ENCODE measurements around the gene RPTOR.

RPTOR gene

DNA sequence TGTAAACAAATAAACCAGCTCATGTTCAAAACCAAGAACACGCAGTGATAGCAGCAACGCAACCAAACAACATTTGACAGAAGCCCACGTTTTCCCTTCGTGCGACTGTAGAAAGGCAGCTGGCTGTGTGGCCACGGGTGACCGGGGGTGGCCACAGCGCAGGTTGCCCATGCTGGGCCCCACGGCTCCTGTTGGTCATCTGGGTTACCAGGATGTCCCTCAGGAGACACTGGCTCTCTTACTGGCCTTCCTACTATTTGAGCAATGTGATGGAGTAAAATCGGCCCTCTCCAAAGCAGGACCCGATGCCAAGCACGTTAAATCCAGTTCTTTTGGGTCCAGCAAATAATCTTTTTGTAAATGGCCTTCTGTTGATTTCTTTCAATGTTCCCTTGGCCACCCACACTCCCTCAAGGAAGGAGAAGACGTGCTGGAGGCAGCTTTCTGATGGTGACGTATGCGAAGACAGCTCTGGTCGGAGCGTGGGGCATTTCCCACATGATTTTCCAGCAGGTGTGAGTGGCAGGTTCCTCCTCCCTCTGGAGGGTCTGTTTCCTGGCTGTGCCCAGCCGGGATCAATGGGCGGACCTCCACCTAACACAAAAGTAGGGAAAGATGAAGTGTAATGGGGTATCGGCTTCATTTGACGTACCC is 303.9 kb downstream of the RPTOR start:
- WGBS (ENCODE audit: insufficient coverage, insufficient read length), result no CpG with 5 or more reads among the region's 21 CpGs
- no peak for DNase-seq (ENCODE audit: low read depth, low spot score)
- Histone ChIP-seq H3K9me3 (ENCODE audit: control insufficient read depth, insufficient read depth, low read length) (no peaks in the 10 kb centered on the region), H3K4me1 (ENCODE audit: control insufficient read depth, insufficient read depth, low read length) (peaks cover 4% of the 10 kb centered on the region; the same call in 1 of the 2 replicates), H3K36me3 (ENCODE audit: control insufficient read depth, insufficient read depth, low read length) (no peaks in the 10 kb centered on the region), H3K27me3 (ENCODE audit: control insufficient read depth, insufficient read depth, low read length) (no peaks in the 10 kb centered on the region), H3K27ac (ENCODE audit: low read length) (no peak overlapping the region), H3K4me3 (ENCODE audit: low read length) (no peak overlapping the region)

DNA sequence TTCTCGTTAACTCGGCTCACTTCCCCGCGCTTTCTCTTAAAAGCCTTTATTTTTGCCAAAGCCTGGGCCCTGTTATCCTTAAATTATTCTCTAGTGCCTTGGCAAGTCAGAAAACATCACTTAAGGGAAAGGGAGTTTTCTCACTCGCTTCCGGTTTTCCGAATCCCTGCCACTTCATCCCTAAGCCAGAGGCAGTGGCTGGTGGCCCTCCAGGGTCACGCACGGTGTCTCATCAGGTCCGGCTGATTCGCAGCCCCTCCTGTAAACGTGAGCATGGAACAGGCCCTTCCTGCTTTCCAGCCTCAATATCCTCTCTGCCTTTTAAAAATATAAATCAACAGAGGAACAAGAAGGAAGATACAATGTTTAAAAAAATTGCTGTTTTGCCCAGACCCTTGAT is 304.5 kb downstream of the RPTOR start:
- Histone ChIP-seq H3K27me3 (ENCODE audit: control insufficient read depth, insufficient read depth, low read length) (no peaks in the 10 kb centered on the region), H3K27ac (ENCODE audit: low read length) (no peak overlapping the region), H3K4me3 (ENCODE audit: low read length) (no peak overlapping the region), H3K4me1 (ENCODE audit: control insufficient read depth, insufficient read depth, low read length) (peaks cover 4% of the 10 kb centered on the region; the same call in 1 of the 2 replicates), H3K9me3 (ENCODE audit: control insufficient read depth, insufficient read depth, low read length) (no peaks in the 10 kb centered on the region), H3K36me3 (ENCODE audit: control insufficient read depth, insufficient read depth, low read length) (no peaks in the 10 kb centered on the region)
- no peak for DNase-seq (ENCODE audit: low read depth, low spot score)
- WGBS (ENCODE audit: insufficient coverage, insufficient read length), result no CpG with 5 or more reads among the region's 12 CpGs

- no CpG with 5 or more reads among the region's 9 CpGs for WGBS (ENCODE audit: insufficient coverage, insufficient read length)
- no peak overlapping the region for H3K27ac ChIP-seq (ENCODE audit: low read length)
- no peak overlapping the region for H3K4me3 ChIP-seq (ENCODE audit: low read length)
Measured at GRCh38 chr17:80850109-80850508, 305.5 kb downstream of the RPTOR start.

GRCh38 chr17:80850817-80851216 is 306.2 kb downstream of the RPTOR start:
- WGBS (ENCODE audit: insufficient coverage, insufficient read length), result no CpG with 5 or more reads among the region's 6 CpGs
- Histone ChIP-seq H3K9me3 (ENCODE audit: control insufficient read depth, insufficient read depth, low read length) (no peaks in the 10 kb centered on the region), H3K36me3 (ENCODE audit: control insufficient read depth, insufficient read depth, low read length) (no peaks in the 10 kb centered on the region), H3K4me1 (ENCODE audit: control insufficient read depth, insufficient read depth, low read length) (0 out of 2 replicates have a peak, but pooled peaks cover 2% of the 10 kb centered on the region), H3K27me3 (ENCODE audit: control insufficient read depth, insufficient read depth, low read length) (no peaks in the 10 kb centered on the region), H3K4me3 (ENCODE audit: low read length) (no peak overlapping the region), H3K27ac (ENCODE audit: low read length) (no peak overlapping the region)
- DNase-seq (ENCODE audit: low read depth, low spot score), result no peak

More at GRCh38 chr17:80850109-80850508, 305.5 kb downstream of the RPTOR start:
- Histone ChIP-seq H3K9me3 (ENCODE audit: control insufficient read depth, insufficient read depth, low read length) (no peaks in the 10 kb centered on the region), H3K27me3 (ENCODE audit: control insufficient read depth, insufficient read depth, low read length) (no peaks in the 10 kb centered on the region), H3K36me3 (ENCODE audit: control insufficient read depth, insufficient read depth, low read length) (no peaks in the 10 kb centered on the region), H3K4me1 (ENCODE audit: control insufficient read depth, insufficient read depth, low read length) (0 out of 2 replicates have a peak, but pooled peaks cover 4% of the 10 kb centered on the region)
- no peak for DNase-seq (ENCODE audit: low read depth, low spot score)

GRCh38 chr17:80851277-80851925 is 306.8 kb downstream of the RPTOR start:
- DNase-seq (ENCODE audit: low read depth, low spot score), result no peak
- no CpG with 5 or more reads among the region's 17 CpGs for WGBS (ENCODE audit: insufficient coverage, insufficient read length)
- Histone ChIP-seq H3K27me3 (ENCODE audit: control insufficient read depth, insufficient read depth, low read length) (no peaks in the 10 kb centered on the region), H3K4me3 (ENCODE audit: low read length) (no peak overlapping the region), H3K4me1 (ENCODE audit: control insufficient read depth, insufficient read depth, low read length) (0 out of 2 replicates have a peak, but pooled peaks cover 2% of the 10 kb centered on the region), H3K9me3 (ENCODE audit: control insufficient read depth, insufficient read depth, low read length) (no peaks in the 10 kb centered on the region), H3K27ac (ENCODE audit: low read length) (no peak overlapping the region), H3K36me3 (ENCODE audit: control insufficient read depth, insufficient read depth, low read length) (no peaks in the 10 kb centered on the region)

- DNase-seq (ENCODE audit: low read depth, low spot score), result no peak
- Histone ChIP-seq H3K36me3 (ENCODE audit: control insufficient read depth, insufficient read depth, low read length) (no peaks in the 10 kb centered on the region), H3K27me3 (ENCODE audit: control insufficient read depth, insufficient read depth, low read length) (no peaks in the 10 kb centered on the region), H3K4me1 (ENCODE audit: control insufficient read depth, insufficient read depth, low read length) (0 out of 2 replicates have a peak, but pooled peaks cover 2% of the 10 kb centered on the region), H3K4me3 (ENCODE audit: low read length) (no peak overlapping the region), H3K27ac (ENCODE audit: low read length) (no peak overlapping the region), H3K9me3 (ENCODE audit: control insufficient read depth, insufficient read depth, low read length) (no peaks in the 10 kb centered on the region)
- no CpG with 5 or more reads among the region's 11 CpGs for WGBS (ENCODE audit: insufficient coverage, insufficient read length)
Measured at GRCh38 chr17:80852476-80853015, 307.9 kb downstream of the RPTOR start.

DNA sequence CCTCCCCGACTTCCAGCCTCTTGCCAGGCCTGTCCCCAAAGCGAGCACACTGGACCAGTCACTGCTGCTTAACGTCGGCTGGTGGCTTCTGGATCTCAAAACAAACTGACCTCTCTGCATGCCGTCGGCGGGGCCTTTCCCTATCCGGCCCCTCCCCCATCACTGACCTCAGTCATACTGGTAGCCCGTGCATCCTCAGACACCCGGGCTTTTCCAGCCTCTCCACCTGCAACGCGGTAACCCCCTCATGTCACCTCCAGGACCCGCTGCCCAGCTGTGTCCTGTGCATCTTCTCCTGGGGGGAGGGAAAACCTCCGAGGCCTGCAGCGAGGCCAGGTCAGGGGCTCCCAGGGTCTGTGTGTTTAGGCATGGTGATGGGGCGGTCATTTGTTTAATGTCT is 308.4 kb downstream of the RPTOR start:
- no peak for DNase-seq (ENCODE audit: low read depth, low spot score)
- no peaks in the 10 kb centered on the region for H3K27me3 ChIP-seq (ENCODE audit: control insufficient read depth, insufficient read depth, low read length)
- H3K27ac ChIP-seq (ENCODE audit: low read length), result no peak overlapping the region
- 0 out of 2 replicates have a peak, but pooled peaks cover 2% of the 10 kb centered on the region for H3K4me1 ChIP-seq (ENCODE audit: control insufficient read depth, insufficient read depth, low read length)
- H3K36me3 ChIP-seq (ENCODE audit: control insufficient read depth, insufficient read depth, low read length), result no peaks in the 10 kb centered on the region; the same call in 1 of the 2 replicates
- no peak overlapping the region for H3K4me3 ChIP-seq (ENCODE audit: low read length)
- WGBS (ENCODE audit: insufficient coverage, insufficient read length), result no CpG with 5 or more reads among the region's 16 CpGs
- H3K9me3 ChIP-seq (ENCODE audit: control insufficient read depth, insufficient read depth, low read length), result no peaks in the 10 kb centered on the region

- Histone ChIP-seq H3K27ac (ENCODE audit: low read length) (no peak overlapping the region), H3K4me3 (ENCODE audit: low read length) (no peak overlapping the region), H3K27me3 (ENCODE audit: control insufficient read depth, insufficient read depth, low read length) (no peaks in the 10 kb centered on the region), H3K4me1 (ENCODE audit: control insufficient read depth, insufficient read depth, low read length) (0 out of 2 replicates have a peak, but pooled peaks cover 2% of the 10 kb centered on the region), H3K36me3 (ENCODE audit: control insufficient read depth, insufficient read depth, low read length) (no peaks in the 10 kb centered on the region; the same call in 1 of the 2 replicates), H3K9me3 (ENCODE audit: control insufficient read depth, insufficient read depth, low read length) (no peaks in the 10 kb centered on the region)
- DNase-seq (ENCODE audit: low read depth, low spot score), result no peak
- no CpG with 5 or more reads among the region's 10 CpGs for WGBS (ENCODE audit: insufficient coverage, insufficient read length)
Measured at GRCh38 chr17:80854220-80854619, 309.6 kb downstream of the RPTOR start.

- no peaks in the 10 kb centered on the region; the same call in 1 of the 2 replicates for H3K36me3 ChIP-seq (ENCODE audit: control insufficient read depth, insufficient read depth, low read length)
- no peaks in the 10 kb centered on the region for H3K9me3 ChIP-seq (ENCODE audit: control insufficient read depth, insufficient read depth, low read length)
- H3K4me3 ChIP-seq (ENCODE audit: low read length), result no peak overlapping the region
- H3K27ac ChIP-seq (ENCODE audit: low read length), result no peak overlapping the region
- no CpG with 5 or more reads among the region's 23 CpGs for WGBS (ENCODE audit: insufficient coverage, insufficient read length)
- no peak for DNase-seq (ENCODE audit: low read depth, low spot score)
- H3K4me1 ChIP-seq (ENCODE audit: control insufficient read depth, insufficient read depth, low read length), result peaks cover 10% of the 10 kb centered on the region
- H3K27me3 ChIP-seq (ENCODE audit: control insufficient read depth, insufficient read depth, low read length), result no peaks in the 10 kb centered on the region
Measured at GRCh38 chr17:80855196-80855947, 310.7 kb downstream of the RPTOR start.
